Measurements from ENCODE around the gene GSTM4.

DNA sequence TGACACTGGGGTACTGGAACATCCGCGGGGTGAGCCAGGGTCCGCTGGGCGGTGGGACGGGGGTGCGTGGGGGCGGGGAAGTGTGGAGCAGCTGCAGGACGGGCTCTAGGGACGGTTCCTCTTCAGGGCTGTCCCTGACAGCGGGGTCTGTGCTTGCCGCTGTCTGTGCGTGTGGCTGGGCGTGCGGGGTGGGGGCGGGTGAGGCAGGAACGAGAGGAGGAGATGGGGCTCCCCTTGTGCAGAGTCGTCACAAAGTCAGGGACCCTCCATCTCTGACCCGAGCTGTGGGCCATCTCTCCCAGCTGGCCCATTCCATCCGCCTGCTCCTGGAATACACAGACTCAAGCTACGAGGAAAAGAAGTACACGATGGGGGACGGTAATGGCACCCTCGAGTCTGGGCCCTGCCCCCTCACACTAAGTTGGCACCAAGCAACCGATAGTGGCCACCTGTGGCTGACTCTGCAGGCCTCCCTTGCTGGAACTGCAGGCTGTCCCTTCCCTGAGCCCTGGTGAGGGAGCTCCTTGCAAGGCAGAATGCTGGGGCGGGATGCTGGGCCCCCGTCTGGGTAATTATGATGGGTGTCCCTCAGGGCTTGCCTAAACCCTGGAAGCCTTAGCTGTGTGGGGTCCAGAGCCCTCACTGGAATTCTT lies 12.3 kb downstream of the GSTM4 start:
- TF ChIP-seq, protein P1, sequence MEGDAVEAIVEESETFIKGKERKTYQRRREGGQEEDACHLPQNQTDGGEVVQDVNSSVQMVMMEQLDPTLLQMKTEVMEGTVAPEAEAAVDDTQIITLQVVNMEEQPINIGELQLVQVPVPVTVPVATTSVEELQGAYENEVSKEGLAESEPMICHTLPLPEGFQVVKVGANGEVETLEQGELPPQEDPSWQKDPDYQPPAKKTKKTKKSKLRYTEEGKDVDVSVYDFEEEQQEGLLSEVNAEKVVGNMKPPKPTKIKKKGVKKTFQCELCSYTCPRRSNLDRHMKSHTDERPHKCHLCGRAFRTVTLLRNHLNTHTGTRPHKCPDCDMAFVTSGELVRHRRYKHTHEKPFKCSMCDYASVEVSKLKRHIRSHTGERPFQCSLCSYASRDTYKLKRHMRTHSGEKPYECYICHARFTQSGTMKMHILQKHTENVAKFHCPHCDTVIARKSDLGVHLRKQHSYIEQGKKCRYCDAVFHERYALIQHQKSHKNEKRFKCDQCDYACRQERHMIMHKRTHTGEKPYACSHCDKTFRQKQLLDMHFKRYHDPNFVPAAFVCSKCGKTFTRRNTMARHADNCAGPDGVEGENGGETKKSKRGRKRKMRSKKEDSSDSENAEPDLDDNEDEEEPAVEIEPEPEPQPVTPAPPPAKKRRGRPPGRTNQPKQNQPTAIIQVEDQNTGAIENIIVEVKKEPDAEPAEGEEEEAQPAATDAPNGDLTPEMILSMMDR (conservative IDR thresholded peaks at IDR 0.05; ENCODE audit: low read depth, low read length) = no peak
- TF ChIP-seq POLR2A (IDR thresholded peaks at IDR 0.05; ENCODE audit: low read depth, low read length) (no peak), CHD1 (IDR thresholded peaks at IDR 0.05; ENCODE audit: low read depth, low read length) (no peak), MXI1 (IDR thresholded peaks at IDR 0.05; ENCODE audit: borderline replicate concordance, low read depth, low read length) (peak; percentile 0; the same call in 1 of the 2 replicates)
